ENCODE measurements around the gene GFPT1.

Gene GFPT1

GRCh38 chr2:69335311-69335710 lies 51.7 kb downstream of the GFPT1 start:
- no peak for TF ChIP-seq CTCF (IDR thresholded peaks at IDR 0.05; ENCODE audit: low read length, missing control alignments)
- no peak overlapping the region for H3K4me3 ChIP-seq (replicated peaks; ENCODE audit: low read depth, low read length)
- peak; percentile 47 for DNase-seq (ENCODE audit: low read depth)

- DNase-seq (ENCODE audit: low read depth), result no peak
- H3K4me3 ChIP-seq (replicated peaks; ENCODE audit: low read depth, low read length), result no peak overlapping the region
Observed at GRCh38 chr2:69333352-69333751, 53.7 kb downstream of the GFPT1 start.

DNA sequence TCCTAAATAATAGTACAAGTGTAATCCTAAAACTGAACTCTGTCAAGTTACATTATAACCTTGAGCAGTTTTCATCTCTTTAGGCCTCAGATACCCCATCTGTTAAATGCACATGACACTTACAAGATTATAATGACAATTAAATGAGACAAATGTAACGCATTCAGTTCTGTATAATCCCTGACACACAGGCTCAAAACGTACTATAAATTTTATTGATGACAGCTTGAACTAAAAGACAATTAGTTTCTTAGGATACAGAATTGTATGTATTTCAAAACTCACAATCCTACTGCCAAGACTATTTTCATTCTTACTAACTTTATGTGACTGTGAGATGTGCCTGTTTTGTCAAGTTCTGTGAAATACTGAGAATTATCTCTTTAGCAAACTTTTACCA lies 56.2 kb downstream of the GFPT1 start:
- H3K4me3 ChIP-seq (replicated peaks; ENCODE audit: low read depth, low read length), result no peak overlapping the region
- TF ChIP-seq CTCF (IDR thresholded peaks at IDR 0.05; ENCODE audit: low read length, missing control alignments), result no peak
- no peak for DNase-seq (ENCODE audit: low read depth)

More at GRCh38 chr2:69333352-69333751, 53.7 kb downstream of the GFPT1 start:
- TF ChIP-seq CTCF (IDR thresholded peaks at IDR 0.05; ENCODE audit: low read length, missing control alignments), result no peak

GRCh38 chr2:69322631-69323030 lies 64.4 kb downstream of the GFPT1 start:
- DNase-seq (ENCODE audit: low read depth), result no peak
- no peak for TF ChIP-seq CTCF (IDR thresholded peaks at IDR 0.05; ENCODE audit: low read length, missing control alignments)
- H3K4me3 ChIP-seq (replicated peaks; ENCODE audit: low read depth, low read length), result no peak overlapping the region

DNA sequence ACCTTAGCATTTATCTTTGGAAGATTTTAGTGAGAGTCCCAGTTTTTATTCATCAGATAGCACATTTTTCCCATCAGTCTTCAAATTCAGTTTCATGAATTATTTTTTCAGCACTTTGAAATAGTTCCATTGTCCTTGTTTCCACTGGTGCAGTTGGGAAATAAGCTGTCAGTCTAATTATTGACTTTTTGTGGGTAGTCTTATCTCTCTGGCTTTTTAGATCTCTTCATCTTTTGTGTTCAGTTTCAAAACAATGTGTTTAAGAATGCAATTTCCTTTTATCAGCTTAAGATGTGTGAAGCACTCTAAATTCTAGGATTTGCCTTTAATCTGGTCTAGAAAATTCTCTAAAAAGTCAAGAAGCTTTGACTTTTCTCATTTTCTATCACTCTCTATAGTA lies 70.5 kb downstream of the GFPT1 start:
- no peak for TF ChIP-seq CTCF (IDR thresholded peaks at IDR 0.05; ENCODE audit: low read length, missing control alignments)
- no peak overlapping the region for H3K4me3 ChIP-seq (replicated peaks; ENCODE audit: low read depth, low read length)
- DNase-seq (ENCODE audit: low read depth), result no peak

GRCh38 chr2:69315160-69315761 lies 71.8 kb downstream of the GFPT1 start:
- TF ChIP-seq CTCF (IDR thresholded peaks at IDR 0.05; ENCODE audit: low read length, missing control alignments), result no peak
- H3K4me3 ChIP-seq (replicated peaks; ENCODE audit: low read depth, low read length), result no peak overlapping the region
- no peak for DNase-seq (ENCODE audit: low read depth)

DNA sequence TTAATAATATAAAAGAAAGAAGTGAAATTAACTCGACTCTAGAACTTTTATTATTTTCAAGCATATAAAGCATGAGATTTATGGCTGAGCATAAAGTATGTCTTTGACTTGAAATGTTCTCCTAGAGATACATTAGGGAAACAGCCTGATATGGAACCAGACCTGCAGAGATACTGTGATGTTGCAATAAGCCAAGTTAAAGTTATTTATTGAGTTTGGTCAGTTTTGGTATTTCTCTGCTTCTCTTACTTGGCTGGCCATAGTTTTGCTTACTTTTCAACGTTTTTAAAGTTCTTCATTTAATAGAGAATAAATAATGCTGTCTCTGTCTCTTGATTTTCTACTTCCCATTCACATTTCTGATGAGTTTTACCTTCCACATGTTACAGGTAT lies 76.0 kb downstream of the GFPT1 start:
- H3K4me3 ChIP-seq (replicated peaks; ENCODE audit: low read depth, low read length), result no peak overlapping the region
- no peak for TF ChIP-seq CTCF (IDR thresholded peaks at IDR 0.05; ENCODE audit: low read length, missing control alignments)
- no peak for DNase-seq (ENCODE audit: low read depth)

Data from fibroblast of pulmonary artery (primary cell).